HG02852 (cell line): ENCODE measurements around the gene CLPTM1L.
"Not testable (repeated sequence)": the region's sequence is repeated elsewhere in the genome, so short reads cannot be mapped to it uniquely, and the experiment has no call there.

Experiments
- ATAC-seq: cut with Tn5 transposase; IDR thresholded peaks from one replicate; pipeline ENCODE4 v1.9.1; 2021; ENCODE audit warnings: mild to moderate bottlenecking, moderate library complexity; ENCODE audit not compliant: unreplicated experiment

The CLPTM1L gene

DNA sequence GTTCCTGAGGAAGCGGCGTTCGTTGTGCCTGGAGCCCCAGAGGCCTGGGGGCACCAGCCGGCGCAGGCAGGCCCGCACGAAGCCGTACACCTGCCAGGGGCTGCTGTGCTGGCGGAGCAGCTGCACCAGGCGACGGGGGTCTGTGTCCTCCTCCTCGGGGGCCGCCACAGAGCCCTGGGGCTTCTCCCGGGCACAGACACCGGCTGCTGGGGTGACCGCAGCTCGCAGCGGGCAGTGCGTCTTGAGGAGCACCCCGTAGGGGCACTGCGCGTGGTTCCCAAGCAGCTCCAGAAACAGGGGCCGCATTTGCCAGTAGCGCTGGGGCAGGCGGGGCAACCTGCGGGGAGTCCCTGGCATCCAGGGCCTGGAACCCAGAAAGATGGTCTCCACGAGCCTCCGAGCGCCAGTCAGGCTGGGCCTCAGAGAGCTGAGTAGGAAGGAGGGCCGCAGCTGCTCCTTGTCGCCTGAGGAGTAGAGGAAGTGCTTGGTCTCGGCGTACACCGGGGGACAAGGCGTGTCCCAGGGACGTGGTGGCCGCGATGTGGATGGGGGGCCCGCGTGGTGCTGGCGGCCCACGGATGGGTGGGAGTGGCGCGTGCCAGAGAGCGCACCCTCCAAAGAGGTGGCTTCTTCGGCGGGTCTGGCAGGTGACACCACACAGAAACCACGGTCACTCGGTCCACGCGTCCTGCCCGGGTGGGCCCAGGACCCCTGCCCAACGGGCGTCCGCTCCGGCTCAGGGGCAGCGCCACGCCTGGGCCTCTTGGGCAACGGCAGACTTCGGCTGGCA, 51.3 kb downstream of the CLPTM1L start:
- ATAC-seq: no peak

- no peak for ATAC-seq
Observed at GRCh38 chr5:1292846-1293415, 52.0 kb downstream of the CLPTM1L start.

- no peak for ATAC-seq
Observed at GRCh38 chr5:1292139-1292538, 52.8 kb downstream of the CLPTM1L start.

- no peak for ATAC-seq
Observed at GRCh38 chr5:1291611-1292080, 53.3 kb downstream of the CLPTM1L start.

DNA sequence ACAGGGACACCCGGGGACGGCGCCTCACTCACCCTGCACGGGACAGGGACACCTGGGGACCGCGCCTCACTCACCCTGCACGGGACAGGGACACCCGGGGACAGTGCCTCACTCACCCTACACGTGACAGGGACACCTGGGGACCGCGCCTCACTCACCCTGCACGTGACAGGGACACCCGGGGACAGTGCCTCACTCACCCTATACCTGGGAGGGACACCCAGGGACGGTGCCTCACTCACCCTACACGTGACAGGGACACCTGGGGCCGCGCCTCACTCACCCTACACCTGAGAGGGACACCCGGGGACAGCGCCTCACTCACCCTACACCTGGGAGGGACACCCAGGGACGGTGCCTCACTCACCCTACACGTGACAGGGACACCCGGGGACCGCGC, 53.9 kb downstream of the CLPTM1L start:
- ATAC-seq: not testable (repeated sequence)

DNA sequence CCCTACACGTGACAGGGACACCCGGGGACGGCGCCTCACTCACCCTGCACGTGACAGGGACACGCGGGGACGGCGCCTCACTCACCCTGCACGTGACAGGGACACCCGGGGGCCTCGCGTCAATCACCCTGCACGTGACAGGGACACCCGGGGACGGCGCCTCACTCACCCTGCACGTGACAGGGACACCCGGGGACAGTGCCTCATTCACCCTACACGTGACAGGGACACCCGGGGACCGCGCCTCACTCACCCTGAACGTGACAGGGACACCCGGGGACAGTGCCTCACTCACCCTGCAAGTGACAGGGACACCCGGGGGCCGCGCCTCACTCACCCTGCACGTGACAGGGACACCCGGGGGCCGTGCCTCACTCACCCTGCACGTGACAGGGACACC, 55.3 kb downstream of the CLPTM1L start:
- ATAC-seq: not testable (repeated sequence)

DNA sequence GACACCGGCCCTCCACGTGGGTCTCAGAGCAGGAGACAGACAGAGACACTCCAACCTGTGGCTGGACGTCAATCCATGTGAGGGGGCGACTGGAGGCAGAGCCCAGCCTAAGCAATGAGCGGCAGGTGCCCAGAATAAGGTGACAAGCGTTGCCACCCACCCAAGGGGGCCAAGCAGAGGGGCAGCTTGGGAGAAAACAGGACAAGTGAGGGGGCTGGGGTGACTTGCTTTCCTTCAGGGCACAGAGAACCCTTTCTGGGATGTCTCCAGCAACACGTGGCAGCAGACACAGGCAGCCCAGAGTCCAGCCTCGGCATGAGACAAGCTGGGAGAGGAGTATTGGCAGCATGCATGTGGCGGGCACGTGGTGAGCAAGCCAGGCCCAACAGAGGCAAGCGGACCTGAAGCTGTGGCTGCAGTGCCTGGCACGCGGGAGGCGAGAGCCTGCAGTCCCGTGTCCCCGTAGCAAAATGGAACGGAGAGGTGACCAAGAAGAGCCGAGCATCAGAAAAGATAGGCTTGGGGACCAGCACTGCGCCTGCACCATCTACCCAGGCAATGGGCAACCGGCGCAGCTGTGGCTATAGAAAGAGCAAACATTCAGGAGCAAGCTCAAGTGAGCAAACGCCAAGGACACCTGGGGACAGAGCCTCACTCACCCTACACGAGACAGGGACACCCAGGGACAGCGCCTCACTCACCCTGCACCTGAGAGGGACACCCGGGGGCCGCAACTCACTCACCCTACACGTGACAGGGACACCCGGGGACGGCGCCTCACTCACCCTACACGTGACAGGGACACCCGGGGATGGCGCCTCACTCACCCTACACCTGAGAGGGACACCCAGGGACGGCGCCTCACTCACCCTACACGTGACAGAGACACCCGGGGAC, 56.2 kb downstream of the CLPTM1L start:
- no peak for ATAC-seq

- no peak for ATAC-seq
Observed at GRCh38 chr5:1285883-1286291, 59.0 kb downstream of the CLPTM1L start.

DNA sequence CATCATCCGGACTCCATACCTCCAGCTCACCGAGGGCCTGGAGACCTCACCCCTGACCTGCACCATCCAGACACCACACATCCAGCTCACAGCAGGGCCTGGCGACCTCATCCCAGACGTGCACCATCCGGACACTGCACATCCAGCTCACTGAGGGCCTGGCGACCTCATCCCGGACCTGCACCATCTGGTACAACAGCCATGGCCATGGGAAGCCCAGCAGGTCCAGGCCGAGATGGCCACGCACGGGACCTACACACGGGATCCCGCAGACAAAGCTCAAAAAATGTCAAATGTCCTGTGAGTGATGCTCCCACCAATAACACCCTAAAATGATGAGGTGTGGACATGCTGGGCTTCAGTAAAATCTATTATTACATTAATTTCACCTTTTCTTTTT, 59.8 kb downstream of the CLPTM1L start:
- no peak for ATAC-seq

DNA sequence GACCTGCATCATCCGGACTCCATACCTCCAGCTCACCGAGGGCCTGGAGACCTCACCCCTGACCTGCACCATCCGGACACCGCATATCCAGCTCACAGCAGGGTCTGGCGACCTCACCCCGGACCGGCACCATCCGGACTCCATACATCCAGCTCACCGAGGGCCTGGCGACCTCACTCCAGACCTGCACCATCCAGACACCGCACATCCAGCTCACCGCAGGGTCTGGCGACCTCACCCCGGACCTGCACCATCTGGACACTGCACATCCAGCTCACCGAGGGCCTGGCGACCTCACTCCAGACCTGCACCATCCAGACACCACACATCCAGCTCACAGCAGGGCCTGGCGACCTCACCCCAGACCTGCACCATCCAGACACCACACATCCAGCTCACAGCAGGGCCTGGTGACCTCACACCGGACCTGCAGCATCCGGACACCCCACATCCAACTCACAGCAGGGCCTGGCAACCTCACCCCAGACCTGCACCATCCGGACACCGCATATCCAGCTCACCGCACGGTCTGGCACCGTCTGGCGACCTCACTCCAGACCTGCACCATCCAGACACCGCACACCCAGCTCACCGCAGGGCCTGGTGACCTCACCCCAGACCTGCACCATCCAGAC, 60.4 kb downstream of the CLPTM1L start:
- ATAC-seq: not testable (repeated sequence)

GRCh38 chr5:1283729-1284041, 61.2 kb downstream of the CLPTM1L start:
- ATAC-seq: not testable (repeated sequence)

DNA sequence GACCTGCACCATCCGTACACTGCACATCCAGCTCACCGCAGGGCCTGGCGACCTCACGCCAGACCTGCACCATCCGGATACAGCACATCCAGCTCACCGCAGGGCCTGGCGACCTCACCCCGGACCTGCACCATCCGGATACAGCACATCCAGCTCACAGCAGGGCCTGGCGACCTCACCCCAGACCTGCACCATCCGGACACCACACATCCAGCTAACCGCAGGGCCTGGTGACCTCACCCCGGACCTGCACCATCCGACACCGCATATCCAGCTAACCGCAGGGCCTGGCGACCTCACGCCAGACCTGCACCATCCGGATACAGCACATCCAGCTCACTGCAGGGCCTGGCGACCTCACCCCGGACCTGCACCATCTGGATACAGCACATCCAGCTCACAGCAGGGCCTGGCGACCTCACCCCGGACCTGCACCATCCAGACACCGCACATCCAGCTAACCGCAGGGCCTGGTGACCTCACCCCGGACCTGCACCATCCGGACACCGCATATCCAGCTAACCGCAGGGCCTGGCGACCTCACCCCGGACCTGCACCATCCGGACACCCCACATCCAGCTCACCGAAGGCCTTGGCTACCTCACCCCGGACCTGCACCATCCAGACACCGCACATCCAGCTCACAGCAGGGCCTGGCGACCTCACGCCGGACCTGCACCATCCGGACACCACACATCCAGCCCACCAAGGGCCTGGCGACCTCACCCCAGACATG, 61.7 kb downstream of the CLPTM1L start:
- ATAC-seq: not testable (repeated sequence)

DNA sequence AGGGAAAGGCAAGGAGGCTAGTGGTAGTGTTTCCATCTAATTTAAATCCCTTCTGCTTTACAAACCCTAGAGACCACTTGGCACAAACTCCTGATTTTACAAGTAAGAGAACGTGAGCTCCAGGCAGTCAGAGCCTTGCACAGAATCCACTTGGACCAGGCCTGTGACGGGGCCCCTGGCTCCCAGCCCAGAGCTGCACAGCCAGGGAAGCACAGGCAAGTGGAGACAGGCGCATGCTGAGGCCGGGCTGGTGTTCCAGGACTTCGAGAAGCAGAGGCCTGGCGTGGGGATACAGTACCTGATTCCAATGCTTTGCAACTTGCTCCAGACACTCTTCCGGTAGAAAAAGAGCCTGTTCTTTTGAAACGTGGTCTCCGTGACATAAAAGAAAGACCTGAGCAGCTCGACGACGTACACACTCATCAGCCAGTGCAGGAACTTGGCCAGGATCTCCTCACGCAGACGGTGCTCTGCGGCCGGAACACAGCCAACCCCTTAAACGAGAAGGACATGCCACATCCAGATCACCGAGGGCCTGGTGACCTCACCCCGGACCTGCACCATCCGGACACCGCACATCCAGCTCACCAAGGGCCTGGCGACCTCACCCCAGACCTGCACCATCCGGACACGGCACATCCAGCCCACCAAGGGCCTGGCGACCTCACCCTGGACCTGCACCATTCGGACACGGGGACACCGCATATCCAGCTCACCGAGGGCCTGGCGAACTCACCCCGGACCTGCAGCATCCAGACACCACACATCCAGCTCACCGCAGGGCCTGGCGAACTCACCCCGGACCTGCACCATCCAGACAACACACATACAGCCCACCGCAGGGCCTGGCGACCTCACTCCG, 62.5 kb downstream of the CLPTM1L start:
- no peak for ATAC-seq

DNA sequence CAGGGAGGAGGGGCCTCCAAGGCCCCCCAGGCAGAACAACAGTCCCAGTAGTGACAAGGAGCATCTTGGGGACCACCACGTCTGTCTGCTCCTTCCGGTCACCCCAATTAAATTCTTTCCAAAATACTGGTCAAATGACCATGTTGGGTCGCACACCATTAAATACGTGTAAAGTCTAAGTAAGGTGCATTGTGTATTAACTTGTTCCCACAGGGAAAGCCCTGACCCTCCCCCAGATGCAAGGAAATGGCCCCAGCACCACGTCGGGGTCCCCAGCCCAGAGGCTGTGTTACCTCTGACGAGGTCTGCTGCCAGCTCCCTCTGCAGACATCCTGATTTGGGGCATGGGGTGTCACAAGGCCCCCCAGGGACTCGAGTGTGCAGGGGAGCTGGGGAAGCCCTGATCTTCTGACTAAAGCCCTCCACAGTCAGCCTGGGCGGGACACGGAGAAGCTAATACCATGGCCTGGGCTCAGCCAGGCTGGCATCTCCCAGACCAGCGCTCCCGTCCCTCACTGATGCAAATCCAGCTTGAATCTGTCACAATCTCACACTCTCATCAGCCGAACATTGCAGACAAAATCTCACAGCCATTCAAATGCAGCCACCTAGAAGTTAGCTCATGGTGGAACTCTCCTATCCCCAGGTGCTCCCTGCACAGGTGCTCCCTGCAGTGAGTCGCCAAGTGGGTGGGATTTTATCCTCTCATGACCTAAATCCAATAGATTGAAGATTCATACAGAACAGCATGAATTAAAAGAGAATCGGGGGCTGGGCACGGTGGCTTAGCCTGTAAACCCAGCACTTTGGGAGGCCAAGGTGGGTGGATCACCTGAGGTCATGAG, 63.6 kb downstream of the CLPTM1L start:
- ATAC-seq: no peak

DNA sequence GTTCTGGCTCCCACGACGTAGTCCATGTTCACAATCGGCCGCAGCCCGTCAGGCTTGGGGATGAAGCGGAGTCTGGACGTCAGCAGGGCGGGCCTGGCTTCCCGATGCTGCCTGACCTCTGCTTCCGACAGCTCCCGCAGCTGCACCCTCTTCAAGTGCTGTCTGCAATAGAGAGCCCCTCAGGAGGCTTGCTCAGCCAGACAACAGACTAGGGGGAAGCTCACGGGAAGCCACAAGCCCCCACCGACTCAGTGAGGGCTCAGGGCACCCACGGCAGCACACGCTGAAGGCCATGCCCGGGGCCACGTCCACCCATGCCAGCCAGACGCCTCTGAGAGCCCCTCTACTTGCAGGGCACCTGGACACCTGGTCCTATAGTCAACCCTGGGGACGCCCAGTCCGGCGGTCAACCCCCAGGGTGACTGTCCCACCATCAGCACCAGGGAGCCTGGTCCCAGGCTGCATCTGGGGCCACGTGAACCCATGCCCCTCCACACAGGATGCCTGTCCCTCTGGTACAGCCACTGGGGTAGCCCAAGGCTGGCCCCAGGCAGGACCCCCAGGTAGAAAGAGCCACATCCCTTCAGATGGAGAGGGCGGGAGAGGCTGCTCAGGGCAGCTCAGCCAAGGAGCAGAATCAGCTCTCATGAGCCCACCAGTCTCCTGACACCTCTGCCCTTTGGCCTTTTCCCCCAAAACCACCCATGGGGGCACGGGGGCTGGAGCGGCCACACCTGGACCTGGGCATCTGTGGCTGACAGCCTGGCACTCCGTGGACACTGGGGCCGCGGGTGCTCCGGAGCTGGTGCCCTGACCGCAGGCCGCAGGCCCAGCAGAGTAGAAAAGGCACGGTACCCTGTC, 64.5 kb downstream of the CLPTM1L start:
- ATAC-seq: no peak

DNA sequence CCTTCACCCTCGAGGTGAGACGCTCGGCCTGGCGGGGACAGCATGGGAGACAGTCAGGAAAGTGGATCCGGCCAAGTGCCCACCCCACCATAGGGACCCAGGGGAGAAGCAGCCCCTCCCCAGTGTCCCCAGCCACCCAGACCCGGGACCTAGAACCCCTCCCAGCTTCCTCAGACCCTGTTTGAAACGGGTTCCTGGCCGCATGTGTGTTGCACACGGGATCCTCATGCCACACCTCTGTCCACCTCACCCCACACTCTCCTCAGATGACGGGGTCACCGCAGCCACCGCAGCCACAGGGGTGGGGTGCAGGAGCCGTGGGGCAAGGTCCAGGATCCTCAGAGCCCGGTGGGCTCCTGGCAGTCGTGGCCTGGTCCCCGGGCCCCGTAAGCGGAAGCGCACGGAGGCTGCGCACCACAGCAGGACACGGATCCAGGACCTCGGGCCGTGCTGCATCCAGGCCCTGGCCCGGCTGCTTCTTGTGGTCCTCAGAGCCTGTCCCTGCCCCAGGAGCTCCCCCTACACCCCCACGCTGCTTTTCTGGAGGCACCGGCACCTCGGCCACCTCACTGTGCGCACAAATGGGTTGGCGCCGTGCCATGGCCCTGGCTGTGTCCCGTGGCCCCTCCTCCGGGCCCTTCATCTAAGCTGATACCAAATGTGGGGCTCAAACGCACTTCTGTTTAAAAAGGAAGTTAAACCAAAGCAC, 65.3 kb downstream of the CLPTM1L start:
- no peak for ATAC-seq
